Tibial nerve (tissue), 4 donors: ENCODE results near the gene SLC6A15.

Source experiments
- CTCF ChIP-seq, 5 experiments: fragments of 200-600 bp in 3 of 5; fragments of 450-650 bp in 2 of 5; sonication (generic) in 3 of 5; IDR thresholded peaks; one replicate each; pipeline ENCODE4 v1.5.1; 2016 to 2019; ENCODE audit warnings: antibody characterized with exemption in 5 of 5, mild to moderate bottlenecking in 3 of 5, moderate library complexity in 2 of 5
- EP300 ChIP-seq, 2 donors: sonication (generic); formaldehyde crosslinking; IDR thresholded peaks; one replicate each; pipeline ENCODE4 v1.6.1; 2017; ENCODE audit warnings: antibody characterized with exemption in 2 of 2, mild to moderate bottlenecking in 1 of 2
- POLR2A ChIP-seq, 2 donors: fragments of 450-650 bp; IDR thresholded peaks; one replicate each; pipeline ENCODE4 v1.6.1; 2017; ENCODE audit warnings: antibody characterized with exemption in 2 of 2, mild to moderate bottlenecking in 2 of 2, moderate library complexity in 2 of 2

- TF ChIP-seq CTCF (IDR thresholded peaks at IDR 0.05) (no peak), POLR2A (IDR thresholded peaks at IDR 0.05) (no peak), EP300 (IDR thresholded peaks at IDR 0.05) (no peak)
Measured at GRCh38 chr12:84841591-84841990, 71.0 kb downstream of the SLC6A15 start.
